Uterus (tissue), 2 donors: ENCODE data around the gene GRK5.

ENCODE experiments used
- POLR2A ChIP-seq, 2 donors: fragments of 450-650 bp; IDR thresholded peaks; one replicate each; pipeline ENCODE4 v1.6.1; 2016; ENCODE audit warnings: antibody characterized with exemption in 2 of 2, mild to moderate bottlenecking in 1 of 2, moderate library complexity in 1 of 2
- TF ChIP-seq, protein P1 (sequence below), 4 experiments: fragments of 200-600 bp in 2 of 4; fragments of 450-650 bp in 2 of 4; sonication (generic) in 2 of 4; IDR thresholded peaks; one replicate each; pipeline ENCODE4 v1.5.1; 2016 to 2019; ENCODE audit warnings: antibody characterized with exemption in 4 of 4, mild to moderate bottlenecking in 2 of 4, moderate library complexity in 1 of 4

DNA sequence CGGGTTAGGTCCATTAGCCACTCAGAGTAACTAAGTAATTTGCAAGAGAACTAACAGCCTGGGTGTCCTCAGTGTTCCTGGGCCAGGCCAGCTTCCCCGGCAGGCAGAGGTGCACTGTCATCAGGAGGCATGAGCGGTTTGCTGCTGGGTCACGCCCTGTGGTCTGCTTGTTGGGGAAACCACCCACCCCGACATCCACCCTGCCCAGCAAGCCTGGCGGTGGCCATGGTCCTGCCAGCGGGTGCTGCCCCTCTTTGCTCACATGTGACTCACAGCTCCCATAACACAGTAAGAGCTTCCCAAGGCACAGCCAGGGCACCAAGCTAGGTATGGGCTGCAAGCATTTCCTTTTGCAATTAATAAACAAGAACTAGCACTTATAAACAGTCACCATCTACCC is 259.3 kb downstream of the GRK5 start:
- TF ChIP-seq, protein P1, sequence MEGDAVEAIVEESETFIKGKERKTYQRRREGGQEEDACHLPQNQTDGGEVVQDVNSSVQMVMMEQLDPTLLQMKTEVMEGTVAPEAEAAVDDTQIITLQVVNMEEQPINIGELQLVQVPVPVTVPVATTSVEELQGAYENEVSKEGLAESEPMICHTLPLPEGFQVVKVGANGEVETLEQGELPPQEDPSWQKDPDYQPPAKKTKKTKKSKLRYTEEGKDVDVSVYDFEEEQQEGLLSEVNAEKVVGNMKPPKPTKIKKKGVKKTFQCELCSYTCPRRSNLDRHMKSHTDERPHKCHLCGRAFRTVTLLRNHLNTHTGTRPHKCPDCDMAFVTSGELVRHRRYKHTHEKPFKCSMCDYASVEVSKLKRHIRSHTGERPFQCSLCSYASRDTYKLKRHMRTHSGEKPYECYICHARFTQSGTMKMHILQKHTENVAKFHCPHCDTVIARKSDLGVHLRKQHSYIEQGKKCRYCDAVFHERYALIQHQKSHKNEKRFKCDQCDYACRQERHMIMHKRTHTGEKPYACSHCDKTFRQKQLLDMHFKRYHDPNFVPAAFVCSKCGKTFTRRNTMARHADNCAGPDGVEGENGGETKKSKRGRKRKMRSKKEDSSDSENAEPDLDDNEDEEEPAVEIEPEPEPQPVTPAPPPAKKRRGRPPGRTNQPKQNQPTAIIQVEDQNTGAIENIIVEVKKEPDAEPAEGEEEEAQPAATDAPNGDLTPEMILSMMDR (IDR thresholded peaks at IDR 0.05), result no peak
- TF ChIP-seq POLR2A (IDR thresholded peaks at IDR 0.05), result no peak
